Fibroblast of gingiva (primary cell): Measurements from ENCODE around the gene LRRC49.
"Not testable (repeated sequence)": the region's sequence is repeated elsewhere in the genome, so short reads cannot be mapped to it uniquely, and the experiment has no call there.

Experiments used
- DNase-seq: peaks from one replicate; pipeline ENCODE4 v3.0.0-alpha.2; 2011; ENCODE audit warnings: low read depth

Gene LRRC49

DNA sequence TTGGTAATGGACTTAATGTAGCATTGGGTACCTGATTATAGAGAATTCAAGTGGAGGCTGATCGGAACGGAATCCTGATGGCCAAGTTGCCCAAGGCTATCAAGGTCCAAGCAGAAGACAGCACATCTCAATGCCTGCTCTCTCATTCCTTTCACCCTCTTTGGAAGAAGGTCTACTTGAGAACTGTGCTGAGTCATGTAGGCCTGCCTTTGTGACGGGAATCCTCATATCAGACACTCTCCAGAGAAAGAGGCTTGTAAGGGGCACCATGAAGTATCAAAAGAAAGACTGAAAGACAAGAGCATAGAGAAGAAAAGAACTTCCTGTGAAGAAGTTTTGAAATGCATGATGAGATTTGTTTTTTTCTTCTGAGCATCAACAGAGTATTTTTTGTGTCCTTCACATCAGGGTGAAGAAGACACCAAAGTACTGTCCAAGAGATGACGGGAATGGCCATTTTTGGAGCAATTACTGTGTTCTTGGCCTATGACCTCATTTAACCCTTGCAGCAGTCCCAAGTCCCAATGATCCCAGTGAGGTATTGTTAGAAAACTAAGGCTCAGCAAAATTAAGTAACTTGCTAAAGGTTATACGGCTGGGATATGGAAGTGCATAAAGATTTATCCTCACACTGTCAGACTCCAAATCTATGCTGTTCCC is 25.5 kb upstream of the LRRC49 start:
- no peak for DNase-seq

- peak; percentile 88 for DNase-seq
Observed at GRCh38 chr15:70867911-70868467, 24.6 kb upstream of the LRRC49 start.

- DNase-seq: no peak
Observed at GRCh38 chr15:70869346-70869745, 23.3 kb upstream of the LRRC49 start.

- peak; percentile 66 for DNase-seq
Observed at GRCh38 chr15:70870051-70870450, 22.6 kb upstream of the LRRC49 start.

DNA sequence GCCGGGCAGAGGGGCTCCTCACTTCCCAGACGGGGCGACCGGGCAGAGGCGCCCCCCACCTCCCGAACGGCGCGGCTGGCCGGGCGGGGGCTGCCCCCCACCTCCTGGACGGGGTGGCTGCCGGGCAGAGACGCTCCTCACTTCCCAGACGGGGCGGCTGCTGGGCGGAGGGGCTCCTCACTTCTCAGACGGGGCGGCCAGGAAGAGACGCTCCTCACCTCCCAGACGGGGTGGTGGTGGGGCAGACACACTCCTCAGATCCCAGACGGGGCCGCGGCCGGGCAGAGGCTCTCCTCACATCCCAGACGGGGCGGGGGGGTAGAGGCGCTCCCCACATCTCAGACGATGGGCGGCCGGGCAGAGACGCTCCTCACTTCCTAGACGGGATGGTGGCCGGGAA is 21.1 kb upstream of the LRRC49 start:
- DNase-seq: not testable (repeated sequence)

DNA sequence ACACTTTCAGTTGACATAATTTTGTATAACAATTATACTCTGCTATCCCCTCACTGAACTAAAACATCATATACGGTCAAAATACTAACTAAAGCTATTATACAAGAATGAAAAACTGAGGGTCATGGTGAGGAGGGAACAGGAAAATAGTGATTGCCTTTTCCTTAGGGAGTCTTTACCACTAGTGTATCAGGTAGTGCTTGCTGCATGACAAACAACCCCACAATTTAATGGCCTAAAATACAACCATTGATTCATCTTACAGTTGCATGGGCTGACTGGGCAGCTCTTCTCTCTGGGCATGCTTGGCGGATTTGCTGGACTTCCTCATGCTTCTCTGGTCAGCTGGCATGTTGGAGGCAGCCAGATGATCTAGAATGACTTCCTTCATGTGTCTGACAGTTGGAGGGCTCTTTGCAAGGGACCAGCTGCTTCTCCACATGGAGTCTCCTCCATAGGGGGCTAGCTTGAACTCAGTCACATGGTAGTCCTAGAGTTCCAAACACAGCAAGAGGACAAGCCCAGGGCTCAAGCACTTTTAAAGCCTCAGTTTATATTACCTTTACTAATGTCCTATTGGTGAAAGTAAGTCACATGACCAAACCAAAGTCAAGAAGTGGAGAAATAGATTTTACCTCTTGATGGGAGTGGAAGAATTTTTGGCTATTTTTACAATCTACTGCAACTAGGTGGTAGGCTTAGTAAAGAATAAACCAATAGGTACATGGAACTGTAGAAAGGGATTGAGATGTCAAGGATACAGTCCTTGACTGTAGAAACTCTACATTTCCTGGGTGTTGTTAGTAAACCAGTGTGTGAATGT is 19.2 kb upstream of the LRRC49 start:
- DNase-seq: no peak

DNA sequence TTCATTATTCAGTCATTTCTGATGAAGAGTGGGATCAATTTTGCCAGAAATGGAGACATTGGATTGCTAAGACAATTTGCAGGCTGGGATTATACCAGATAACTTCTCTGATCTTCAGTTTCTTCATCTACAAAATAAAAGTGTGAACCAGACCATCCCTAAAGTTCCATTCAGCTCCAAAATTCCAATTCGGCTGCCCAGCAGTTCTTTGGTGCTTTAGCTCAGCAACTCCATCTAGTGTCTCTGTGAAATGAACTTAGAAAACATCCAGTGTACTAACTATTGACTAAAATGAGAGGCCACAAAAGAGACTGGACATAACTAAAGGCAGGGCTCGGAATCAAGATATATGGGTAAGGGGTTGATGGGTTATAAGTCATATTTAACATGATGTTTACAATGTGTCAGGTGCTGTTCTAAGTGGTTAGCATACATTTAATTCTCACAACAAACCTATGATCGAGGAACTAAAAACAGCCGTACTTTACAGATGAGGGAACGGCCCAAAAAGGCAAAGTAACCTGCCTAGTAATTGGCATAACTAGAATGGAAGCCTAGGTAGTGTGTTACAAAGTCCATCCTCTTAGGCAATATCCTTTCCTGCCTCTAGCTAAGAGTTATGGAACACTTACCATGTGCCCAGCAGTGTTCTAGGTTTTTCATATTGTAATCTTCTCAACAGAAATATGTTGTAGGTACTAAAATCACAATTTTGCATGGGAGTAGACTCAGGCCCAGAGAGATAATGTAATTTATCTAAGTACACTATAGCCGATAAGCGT is 17.4 kb upstream of the LRRC49 start:
- peak; percentile 47 for DNase-seq

DNA sequence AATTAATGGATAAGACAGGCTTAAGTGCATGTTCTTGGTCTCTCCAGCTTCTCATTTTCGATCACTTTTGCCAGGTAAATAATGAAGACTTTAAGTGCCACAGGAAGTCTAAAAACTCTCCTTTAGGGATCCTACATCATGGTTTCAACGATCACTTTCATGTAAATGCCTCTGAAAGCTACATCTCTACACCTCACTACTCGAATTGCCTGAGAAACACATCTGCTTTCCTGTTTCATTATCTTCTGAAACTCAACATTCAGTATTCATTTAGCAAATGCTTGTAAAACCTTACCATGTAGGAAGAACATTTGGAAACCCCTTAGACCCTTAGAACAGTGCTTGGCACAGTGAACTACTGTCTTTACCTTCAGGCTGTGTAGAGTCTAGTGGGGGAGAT is 16.6 kb upstream of the LRRC49 start:
- DNase-seq: no peak

- no peak for DNase-seq
Observed at GRCh38 chr15:70876683-70877082, 15.9 kb upstream of the LRRC49 start.

DNA sequence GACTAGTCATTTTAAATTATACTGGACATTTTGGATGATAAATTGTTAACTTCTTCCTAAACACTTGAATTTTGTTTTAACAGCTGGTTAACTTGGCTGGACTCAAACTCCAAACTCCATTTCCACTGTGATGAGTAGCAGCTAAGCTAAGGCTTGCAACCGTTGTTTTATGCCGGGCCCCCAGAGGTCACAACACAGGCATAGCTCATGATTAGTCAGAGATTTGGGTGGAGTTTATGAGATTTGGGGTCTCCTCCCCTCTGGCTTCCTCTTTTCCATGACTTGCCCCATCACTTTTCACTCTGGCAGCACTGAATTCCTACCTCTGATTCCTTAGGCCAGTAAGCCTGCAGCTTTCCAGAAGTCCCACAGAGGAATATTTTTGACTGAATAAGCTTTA is 13.2 kb upstream of the LRRC49 start:
- no peak for DNase-seq

- no peak for DNase-seq
Observed at GRCh38 chr15:70880781-70881180, 11.8 kb upstream of the LRRC49 start.

DNA sequence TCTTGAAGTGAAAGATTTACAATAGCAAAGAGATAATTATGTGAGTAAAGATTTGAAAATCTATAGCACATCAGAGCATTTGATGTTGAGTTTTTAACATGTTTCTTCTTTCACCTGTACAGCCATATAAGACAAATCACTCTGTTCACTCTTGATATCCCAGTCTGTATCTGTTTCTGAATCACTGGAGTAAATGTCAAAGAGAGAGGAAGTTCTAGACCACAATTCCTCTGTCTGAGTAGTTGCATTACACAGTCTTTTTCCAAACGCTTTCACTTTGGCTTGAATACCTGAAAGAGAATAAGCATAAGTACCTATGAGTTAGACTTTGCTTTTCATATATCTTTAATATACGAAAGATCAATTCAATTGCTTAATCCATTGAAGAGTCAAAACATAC is 10.3 kb upstream of the LRRC49 start:
- DNase-seq: no peak

DNA sequence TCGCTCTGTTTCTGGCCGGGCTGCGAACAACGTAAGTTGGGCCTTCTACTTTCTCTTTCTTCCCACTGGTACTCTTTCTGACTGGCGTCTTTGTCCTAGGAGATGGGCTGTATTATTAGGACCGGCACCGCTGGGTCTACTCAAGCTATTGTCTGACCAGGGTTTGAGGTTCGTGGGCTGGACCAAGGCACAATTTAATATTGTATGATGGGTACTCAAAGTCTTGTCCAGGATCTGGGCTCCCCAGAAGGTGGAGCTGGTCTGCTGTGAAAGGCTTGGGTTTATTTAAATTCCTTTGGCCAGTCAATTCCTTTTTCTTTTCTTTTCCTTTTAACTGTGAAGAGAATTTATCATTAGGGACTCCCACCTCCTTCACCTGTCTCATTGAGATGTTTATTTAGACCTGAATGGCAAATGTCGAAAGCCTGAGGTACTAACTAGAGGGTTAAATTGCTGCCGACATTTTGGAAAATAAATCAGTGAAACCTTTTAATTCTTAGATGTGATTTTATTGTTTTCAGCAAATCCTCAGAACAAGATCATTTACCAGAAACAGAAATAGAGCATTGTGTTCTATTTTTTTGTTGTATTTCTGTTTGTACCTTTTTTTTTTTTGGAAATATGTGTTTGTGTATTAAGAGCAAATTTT is 410 bp downstream of the LRRC49 start:
- peak; percentile 65 for DNase-seq

- peak; percentile 60 for DNase-seq
Observed at GRCh38 chr15:70902107-70902506, 9.5 kb downstream of the LRRC49 start.

DNA sequence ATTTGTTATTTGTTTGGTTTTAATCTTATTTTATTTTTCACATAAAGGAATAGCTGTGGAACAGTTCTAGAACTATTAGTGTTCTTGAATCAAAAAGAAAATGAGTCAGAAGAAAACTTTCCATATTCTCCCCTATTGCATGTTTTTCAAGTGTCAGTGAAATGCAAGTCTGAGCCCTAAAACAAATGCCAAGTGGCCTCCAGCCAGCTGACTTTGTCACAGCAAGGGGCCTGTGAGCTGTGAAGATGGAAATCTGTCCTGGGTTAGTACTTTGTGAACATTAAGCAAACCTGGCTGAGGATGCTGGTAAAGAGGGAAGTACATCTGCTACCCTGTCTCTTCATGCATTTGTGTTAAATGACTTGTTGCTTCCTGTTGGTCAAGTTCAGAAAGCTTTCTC is 14.2 kb downstream of the LRRC49 start:
- peak; percentile 61 for DNase-seq

GRCh38 chr15:70907784-70908471 is 15.3 kb downstream of the LRRC49 start:
- DNase-seq: no peak

DNA sequence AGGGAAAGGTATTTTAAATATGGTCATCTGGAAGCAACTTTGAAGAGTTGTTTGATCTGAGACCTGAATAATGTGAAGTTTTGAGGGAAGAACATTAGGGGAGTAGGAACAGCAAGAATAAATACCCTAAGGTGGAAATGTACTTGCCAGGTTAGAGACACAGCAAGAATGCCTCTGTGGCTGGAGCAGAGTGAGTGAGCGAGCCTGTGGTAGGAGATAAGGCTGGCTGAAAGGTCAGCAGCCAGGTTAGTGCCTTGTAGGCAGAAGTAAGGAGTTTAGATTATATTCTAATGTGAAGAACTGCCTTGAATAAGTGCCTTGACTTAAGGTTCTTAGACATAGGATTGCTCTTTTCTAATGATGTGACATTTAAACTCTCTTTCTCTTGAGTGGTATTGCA is 18.3 kb downstream of the LRRC49 start:
- no peak for DNase-seq

DNA sequence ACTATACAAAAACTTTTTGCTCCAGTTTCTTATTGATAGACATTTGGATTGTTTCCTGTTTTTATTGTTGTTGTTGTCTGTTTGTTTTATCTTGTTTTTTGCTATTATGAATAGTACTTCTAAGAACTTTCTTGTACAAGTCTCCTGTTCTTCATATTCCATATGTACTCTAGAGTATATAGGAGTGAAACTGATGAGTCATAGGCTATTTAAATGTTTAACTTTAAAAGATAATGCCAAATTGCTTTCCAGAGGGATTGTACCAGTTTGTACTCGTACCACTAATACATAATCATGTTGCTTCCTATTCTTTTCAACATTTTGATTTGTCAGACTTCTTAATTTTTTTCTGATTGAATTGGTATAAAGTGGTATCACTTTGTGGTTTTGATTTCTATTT is 19.6 kb downstream of the LRRC49 start:
- no peak for DNase-seq

GRCh38 chr15:70916531-70916930 is 23.9 kb downstream of the LRRC49 start:
- DNase-seq: no peak

GRCh38 chr15:70917955-70918354 is 25.3 kb downstream of the LRRC49 start:
- DNase-seq: no peak

- no peak for DNase-seq
Observed at GRCh38 chr15:70920981-70921696, 28.5 kb downstream of the LRRC49 start.
